GM19351 (cell line): Measurements from ENCODE around the gene LMOD1.
"Not testable (repeated sequence)": the region's sequence is repeated elsewhere in the genome, so short reads cannot be mapped to it uniquely, and the experiment has no call there.

Experiments used
- ATAC-seq: cut with Tn5 transposase; IDR thresholded peaks from one replicate; pipeline ENCODE4 v1.9.1; 2021; ENCODE audit warnings: mild to moderate bottlenecking, moderate library complexity; ENCODE audit not compliant: unreplicated experiment

Gene LMOD1

DNA sequence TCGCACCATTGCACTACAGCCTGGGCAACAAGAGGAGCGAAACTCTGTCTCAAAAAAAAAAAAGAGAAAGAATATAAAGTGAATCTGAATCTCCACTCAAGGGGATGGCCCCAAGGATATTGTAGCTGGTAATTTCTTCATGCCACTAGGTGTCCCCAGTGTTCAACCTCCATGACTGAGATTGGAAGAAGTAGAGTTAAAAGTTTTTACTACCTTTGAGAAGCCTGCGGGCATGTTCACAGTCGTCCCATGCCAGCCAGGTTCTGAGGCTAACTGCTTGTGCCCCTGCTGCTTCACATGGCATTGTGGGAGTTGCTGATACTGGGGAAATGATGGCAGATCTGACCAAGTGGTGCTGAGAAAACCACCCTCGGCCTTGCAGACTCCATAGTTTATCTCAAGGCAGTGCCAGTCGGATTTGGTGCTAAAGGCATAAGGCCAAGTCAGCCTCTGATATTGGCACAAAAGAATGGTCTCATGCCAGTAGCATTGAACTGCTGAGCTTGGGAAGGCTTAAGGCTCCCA is 68.4 kb downstream of the LMOD1 start:
- no peak for ATAC-seq

GRCh38 chr1:201876148-201876818 is 70.1 kb downstream of the LMOD1 start:
- ATAC-seq: no peak

DNA sequence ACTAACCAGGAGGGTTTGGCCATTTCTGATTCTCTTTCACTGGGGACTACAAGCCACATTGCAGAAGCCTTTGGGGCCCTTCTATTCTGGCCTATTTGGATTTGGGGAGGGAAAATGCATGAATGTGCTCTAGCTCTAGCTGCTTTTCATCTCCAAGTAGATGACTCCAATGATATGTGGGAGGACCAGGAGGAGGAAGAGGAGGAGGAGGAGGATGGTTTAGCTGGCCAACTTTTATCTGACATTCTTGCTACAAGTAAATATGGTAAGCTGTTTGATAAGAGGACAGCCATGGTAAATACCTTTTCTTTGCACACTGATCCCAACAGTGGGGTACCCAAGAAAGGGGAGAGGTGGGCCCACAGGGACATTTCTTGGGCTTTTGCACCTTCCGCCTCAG is 71.7 kb downstream of the LMOD1 start:
- no peak for ATAC-seq

- no peak for ATAC-seq
Measured at GRCh38 chr1:201870397-201870796, 76.0 kb downstream of the LMOD1 start.

GRCh38 chr1:201861448-201861847 is 84.9 kb downstream of the LMOD1 start:
- no peak for ATAC-seq

GRCh38 chr1:201859424-201859823 is 86.9 kb downstream of the LMOD1 start:
- no peak for ATAC-seq

DNA sequence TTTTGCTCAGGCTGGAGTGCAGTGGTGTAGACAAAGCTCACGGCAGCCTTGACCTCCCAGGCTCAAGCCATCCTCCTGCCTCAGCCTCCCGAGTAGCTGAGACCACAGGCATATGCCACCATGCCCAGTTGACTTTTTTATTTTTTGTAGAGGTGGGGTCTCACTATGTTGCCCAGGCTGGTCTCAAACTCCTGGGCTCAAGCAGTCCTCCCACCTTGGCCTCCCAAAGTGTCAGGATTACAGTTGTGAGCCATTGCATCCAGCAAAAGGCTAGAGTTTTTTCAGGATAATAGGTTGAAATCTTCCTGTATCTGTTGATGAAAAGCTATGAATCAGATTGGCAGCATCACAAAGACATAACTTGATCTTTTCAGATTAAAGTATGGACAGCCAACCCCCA is 89.6 kb downstream of the LMOD1 start:
- ATAC-seq: not testable (repeated sequence)

- ATAC-seq: no peak
Measured at GRCh38 chr1:201851949-201852348, 94.4 kb downstream of the LMOD1 start.

DNA sequence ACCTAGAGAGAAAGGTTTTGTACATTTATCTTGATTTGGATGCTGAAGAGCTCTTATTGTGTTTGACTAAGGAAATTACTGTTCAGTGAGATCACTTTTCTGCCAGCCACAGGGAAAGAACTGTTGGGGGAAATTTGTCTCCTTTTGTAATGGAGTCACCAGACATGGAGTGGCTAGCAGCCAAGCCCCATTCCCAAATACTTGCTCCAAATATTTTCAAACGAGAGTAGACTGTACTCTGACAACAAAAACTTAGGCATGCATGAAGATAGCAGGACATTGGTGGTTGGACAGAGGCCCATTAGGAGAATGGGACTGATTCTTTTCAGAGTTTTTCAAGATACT is 96.3 kb downstream of the LMOD1 start:
- ATAC-seq: no peak

DNA sequence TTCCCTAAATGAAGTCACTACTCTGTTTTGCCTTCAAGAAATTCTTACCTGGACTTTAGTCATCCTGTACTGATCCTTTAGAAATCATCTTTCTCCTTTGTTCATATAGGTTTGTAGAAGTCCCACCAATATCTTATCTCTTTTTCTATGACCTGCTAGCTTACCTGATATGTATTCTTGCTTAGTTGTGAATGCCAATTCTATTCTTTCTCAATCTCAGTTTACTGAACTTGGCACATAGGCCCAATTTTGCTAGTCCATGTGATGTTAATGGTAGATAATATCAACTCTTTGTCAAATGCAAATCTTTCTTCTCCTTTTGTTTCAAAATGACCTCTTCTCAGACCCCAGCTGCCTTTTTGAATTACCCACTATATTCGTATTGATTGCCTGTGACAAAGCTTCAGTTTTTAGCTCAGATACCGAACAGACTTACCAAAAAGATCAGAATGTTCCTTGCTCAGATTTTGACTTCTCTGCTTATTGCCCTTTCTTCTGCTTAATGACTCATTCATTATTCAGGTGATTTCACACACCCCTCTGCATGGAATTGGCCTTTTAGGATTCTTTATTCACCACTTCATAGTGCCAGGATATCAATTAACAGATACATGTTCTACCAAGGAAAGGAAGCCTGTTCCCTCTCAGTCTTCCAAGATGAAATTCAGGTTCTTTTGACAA is 96.8 kb downstream of the LMOD1 start:
- ATAC-seq: no peak

- no peak for ATAC-seq
Measured at GRCh38 chr1:201848230-201848629, 98.1 kb downstream of the LMOD1 start.

DNA sequence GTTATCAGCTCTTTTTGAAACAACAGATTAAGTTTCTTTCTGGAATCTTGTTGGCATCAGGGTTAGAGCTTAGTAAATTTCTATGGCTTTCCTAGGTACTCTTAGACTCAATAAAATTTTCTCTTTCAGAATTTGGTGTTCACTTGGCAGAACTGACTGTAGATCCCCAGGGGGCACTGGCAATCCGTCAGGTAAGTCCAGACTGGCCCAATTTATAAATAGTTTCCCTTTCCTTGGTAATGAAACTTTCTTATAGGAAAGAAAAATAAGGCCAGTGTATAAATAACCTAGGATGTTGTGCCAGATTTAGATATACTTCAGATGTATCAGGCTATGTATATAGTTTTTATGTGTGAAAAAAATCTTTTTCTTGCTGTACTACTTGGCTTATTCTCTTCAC is 99.2 kb downstream of the LMOD1 start:
- ATAC-seq: no peak
